RPMI8226 (cell line): ENCODE data around the gene ELMO1.

Experiments
- DNase-seq: peaks from one replicate; pipeline ENCODE4 v3.0.0-alpha.2; 2015

ELMO1 gene

GRCh38 chr7:37467002-37467401 lies 18.3 kb upstream of the ELMO1 start:
- no peak for DNase-seq

DNA sequence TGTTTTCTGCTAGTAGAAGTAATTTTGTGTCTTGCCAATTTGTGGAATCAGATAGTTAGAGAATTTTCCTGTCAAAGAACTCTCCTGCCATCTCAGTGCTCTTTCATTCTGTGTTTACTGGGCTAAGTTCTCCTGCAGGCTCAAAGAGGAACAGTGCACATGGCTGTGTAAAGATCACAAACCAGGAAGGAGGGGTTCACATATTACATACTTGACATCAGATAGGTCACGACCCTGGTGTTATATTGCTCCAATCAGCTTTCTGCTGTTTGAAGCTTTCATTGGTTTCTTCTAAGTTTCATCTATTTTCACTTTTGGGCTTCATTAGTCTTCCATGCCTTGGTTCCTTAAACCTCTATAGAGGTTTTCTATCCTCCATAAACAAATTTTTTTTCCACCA lies 13.5 kb upstream of the ELMO1 start:
- DNase-seq, result no peak

- no peak for DNase-seq
These were observed 6.4 kb upstream of the ELMO1 start for GRCh38 chr7:37455081-37455480.

- DNase-seq, result no peak
These were observed 3.7 kb upstream of the ELMO1 start for GRCh38 chr7:37452346-37452745.

- no peak for DNase-seq
These were observed 1.4 kb upstream of the ELMO1 start for GRCh38 chr7:37450035-37450434.

DNA sequence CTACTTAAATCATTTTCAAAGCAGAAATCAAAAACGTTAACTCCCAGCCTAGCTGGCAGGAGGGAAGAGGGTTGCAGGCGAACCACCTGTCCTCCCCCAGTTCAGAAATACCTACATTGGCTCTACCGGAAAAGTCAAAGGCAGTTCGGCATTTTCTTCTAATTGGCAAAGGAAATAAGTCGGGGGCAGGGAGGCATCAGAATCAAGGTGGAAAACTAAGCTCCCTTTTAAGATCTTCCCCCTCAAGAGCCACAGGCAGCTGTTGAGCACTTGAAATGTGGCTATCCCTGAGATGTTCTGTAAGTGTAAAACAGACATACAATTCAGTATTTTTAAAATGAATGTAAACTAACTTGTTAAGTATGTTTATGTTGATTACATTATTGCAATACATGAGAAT lies 957 bp upstream of the ELMO1 start:
- DNase-seq, result no peak

DNA sequence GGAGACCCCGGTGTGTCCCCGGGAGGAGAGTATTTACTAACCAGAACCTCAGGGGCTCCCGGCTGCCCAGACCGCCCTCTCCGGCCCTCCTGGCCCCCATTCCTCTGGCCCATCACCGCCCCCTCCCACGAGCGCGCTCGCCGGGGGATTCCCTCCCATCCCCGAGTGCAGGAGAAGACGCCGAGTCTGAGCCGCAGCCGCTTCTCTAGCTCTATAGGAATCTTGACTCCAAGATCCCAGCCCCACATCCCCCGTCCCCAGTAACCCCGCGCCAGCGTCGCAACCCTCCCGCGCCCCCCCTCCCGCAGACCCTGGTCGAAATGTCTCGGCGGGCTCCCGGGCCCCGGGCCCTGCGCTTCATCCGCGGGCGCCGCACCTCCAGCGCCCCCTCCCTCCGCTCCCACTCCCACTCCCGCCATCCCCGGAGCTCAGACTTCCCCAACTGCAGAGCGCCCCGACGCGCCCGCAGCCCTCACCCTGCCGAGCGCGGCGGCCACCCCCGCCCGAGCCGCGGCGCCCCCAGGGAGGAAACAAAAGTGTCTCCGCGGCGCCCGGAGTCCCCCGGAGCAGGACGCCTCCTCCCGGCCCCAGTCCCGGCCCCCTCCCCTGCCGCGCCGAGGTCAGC lies 541 bp downstream of the ELMO1 start:
- peak; percentile 15 for DNase-seq

DNA sequence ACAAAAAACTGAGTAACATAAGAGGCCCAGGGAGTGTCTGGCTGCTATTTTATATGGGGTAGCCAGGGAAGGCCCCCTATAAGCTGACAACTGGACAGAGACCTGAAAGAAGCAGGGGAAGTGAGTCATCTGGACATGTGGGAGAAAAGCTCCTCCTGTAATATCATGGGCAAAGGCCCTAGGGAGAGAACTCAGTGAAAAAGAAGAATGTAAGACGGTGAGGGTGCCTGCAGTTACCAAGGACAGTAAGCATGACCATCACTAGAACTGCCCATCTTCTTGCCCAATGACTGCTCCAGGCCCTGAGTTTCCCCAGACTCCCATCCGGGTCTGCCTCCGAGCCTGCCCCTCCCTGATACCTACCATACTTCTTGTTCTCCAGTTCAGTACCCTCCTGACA lies 2.3 kb downstream of the ELMO1 start:
- DNase-seq, result no peak

DNA sequence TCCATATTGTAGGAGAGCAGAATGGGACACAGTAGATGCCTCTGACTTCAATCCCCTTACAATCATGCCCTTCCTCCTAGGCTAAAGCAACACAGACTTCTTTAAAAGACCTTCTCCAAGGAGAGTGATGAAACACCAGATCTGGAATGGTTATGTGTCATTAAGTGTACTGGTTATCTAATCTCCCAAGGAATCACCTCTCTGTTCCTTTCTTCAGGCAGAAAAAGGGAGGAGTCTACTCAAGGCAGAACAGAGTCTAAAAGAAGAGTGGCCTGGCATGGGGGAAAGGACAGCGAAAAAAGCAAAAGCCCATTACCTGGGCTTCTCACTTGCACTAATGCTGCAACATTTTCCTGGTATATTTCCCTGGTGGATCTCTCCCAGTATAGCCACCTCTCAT lies 2.9 kb downstream of the ELMO1 start:
- no peak for DNase-seq

- no peak for DNase-seq
These were observed 3.5 kb downstream of the ELMO1 start for GRCh38 chr7:37445064-37445723.

GRCh38 chr7:37443627-37444026 lies 5.0 kb downstream of the ELMO1 start:
- no peak for DNase-seq

DNA sequence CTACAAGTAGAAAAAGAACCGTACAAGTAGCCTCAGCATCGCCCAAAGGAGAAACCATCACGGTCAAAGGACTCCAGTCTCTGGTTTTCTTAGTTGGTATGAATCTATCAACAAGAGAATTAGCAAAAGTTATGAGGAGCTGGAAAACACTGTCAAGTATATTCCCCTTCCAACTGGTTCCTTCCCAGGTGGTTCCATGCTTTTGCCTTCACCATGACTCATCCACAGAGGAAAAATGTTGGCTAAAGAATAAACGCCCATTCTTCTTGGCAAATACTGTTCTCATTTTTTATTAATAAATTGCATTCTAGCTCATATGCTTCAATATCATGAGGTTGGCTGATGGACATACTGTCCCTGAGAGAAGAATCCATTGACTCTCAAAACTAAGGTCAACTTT lies 6.4 kb downstream of the ELMO1 start:
- no peak for DNase-seq

GRCh38 chr7:37441816-37442215 lies 6.8 kb downstream of the ELMO1 start:
- DNase-seq, result no peak

- DNase-seq, result no peak
These were observed 7.3 kb downstream of the ELMO1 start for GRCh38 chr7:37441386-37441760.

GRCh38 chr7:37440738-37441385 lies 7.8 kb downstream of the ELMO1 start:
- no peak for DNase-seq

DNA sequence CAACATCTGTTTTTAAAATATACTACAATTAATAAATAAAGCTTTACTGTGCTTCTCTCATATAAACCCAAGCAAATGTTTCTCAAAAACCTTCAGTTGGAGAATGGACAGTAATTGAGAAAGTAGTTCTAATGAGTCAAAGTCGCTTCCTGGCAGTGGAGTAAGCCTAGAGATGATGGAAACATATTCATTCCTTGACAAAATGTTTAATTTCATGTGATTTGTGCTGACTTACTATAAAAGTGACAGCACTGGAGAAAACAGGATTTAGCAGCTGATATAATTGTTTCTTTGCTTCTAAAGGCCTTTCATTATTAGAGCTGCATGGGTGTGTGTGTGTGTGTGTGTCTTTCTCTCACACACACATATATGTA lies 9.0 kb downstream of the ELMO1 start:
- DNase-seq, result no peak

DNA sequence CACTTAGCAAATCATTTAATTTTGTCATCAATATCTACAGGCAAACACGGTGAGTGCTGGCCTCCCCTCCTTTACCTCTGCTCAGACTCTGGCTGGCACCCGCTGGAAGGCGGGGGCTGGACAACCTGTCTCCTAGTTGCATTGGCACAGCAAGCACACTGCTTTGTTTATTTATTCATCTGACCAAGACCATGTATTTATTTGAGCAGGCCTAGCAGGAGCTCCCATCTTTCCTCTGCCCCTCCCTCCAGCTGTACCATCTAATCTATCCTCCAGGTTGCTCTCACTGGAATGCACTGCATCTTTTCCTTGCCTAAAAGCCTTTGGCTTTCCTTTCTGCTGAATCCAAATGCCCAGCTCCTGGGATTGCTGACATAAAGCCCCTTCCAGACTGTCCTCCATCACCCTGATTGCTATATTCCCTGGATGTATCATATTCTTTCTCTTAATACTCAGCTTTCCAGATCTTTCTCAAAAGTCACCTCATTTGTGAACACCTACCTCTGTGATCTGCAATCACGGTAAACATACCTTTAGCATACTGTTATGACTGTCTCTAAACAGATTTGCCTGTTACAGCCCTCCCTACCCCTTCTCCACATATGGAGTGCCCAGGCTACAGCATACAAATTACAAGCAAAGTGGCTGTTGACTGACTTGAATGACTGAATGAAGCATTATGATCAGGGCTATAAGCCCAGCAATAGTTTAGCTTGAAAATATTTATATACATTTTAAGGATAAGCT lies 9.6 kb downstream of the ELMO1 start:
- no peak for DNase-seq

- no peak for DNase-seq
These were observed 13.4 kb downstream of the ELMO1 start for GRCh38 chr7:37435156-37435855.

- no peak for DNase-seq
These were observed 14.1 kb downstream of the ELMO1 start for GRCh38 chr7:37434529-37434928.

GRCh38 chr7:37433166-37433565 lies 15.5 kb downstream of the ELMO1 start:
- no peak for DNase-seq

- DNase-seq, result no peak
These were observed 16.3 kb downstream of the ELMO1 start for GRCh38 chr7:37432281-37432920.

- no peak for DNase-seq
These were observed 17.3 kb downstream of the ELMO1 start for GRCh38 chr7:37431413-37431812.

- no peak for DNase-seq
These were observed 18.0 kb downstream of the ELMO1 start for GRCh38 chr7:37430640-37431039.
